ENCODE data around the gene BNC2.

DNA sequence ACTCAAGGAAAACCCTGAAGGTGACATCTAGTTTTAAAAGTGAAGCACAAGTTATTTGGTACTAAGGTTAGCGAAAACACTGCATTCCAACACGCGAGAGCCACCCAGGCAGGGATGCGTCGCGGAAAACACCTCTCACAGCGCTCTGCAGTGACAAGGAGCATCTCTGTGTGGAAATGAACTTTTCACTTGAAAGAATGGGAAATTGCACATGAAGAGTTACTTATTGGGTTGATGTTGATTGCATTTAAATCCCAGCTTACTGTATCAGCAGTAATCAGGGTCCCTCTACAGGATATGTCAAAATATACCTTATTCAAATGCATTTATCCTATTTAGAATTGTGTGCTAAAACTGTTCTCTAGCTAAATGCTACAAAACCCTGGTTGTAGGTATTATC, 144.4 kb downstream of the BNC2 start:
- TF ChIP-seq POLR2A (IDR thresholded peaks at IDR 0.05): no peak
- TF ChIP-seq, protein P1, sequence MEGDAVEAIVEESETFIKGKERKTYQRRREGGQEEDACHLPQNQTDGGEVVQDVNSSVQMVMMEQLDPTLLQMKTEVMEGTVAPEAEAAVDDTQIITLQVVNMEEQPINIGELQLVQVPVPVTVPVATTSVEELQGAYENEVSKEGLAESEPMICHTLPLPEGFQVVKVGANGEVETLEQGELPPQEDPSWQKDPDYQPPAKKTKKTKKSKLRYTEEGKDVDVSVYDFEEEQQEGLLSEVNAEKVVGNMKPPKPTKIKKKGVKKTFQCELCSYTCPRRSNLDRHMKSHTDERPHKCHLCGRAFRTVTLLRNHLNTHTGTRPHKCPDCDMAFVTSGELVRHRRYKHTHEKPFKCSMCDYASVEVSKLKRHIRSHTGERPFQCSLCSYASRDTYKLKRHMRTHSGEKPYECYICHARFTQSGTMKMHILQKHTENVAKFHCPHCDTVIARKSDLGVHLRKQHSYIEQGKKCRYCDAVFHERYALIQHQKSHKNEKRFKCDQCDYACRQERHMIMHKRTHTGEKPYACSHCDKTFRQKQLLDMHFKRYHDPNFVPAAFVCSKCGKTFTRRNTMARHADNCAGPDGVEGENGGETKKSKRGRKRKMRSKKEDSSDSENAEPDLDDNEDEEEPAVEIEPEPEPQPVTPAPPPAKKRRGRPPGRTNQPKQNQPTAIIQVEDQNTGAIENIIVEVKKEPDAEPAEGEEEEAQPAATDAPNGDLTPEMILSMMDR (IDR thresholded peaks at IDR 0.05): no peak

Data from Peyer's patch (tissue), 4 donors.